K562 (cell line): ENCODE data around the gene SCTR. TPM values are rescaled to one million over a fixed set of nuclear protein-coding genes. Genes with fewer than 3 reads are reported as not detected.

Source experiments
- FOS ChIP-seq: IDR thresholded peaks from 3 replicates; pipeline ENCODE4 v1.6.1; 2011; ENCODE audit not compliant: insufficient read length; ENCODE audit errors: extremely low read depth
- NFYB ChIP-seq: IDR thresholded peaks from 2 replicates; pipeline ENCODE4 v1.6.1; 2011; ENCODE audit warnings: mild to moderate bottlenecking, moderate library complexity; ENCODE audit not compliant: insufficient read length; ENCODE audit errors: extremely low read depth
- RAD51 ChIP-seq: fragments of 450-650 bp; IDR thresholded peaks from 2 replicates; pipeline ENCODE4 v1.7.1; 2016; ENCODE audit warnings: low read depth, mild to moderate bottlenecking, borderline replicate concordance
- USF2 ChIP-seq: sonication (generic); formaldehyde crosslinking; IDR thresholded peaks from 2 replicates; pipeline ENCODE4 v1.5.0; 2020; ENCODE audit warnings: missing genetic modification reagents
- polyA plus RNA-seq, 8 experiments: library from polyadenylated mRNA; depleted of rRNA in 4 of 8; stranded (reverse) in 5 of 8; unstranded in 3 of 8; fragments of >200 nt; fragmentation: Nextera tagmentation in 2 of 8; fragmentation: Illumina TruSeq in 1 of 8; extraction: Ambion mirVana in 2 of 8; extraction: Trizol in 1 of 8; gene quantifications; 2 replicates each; pipeline versions ENCODE4 v1.2.1 to v1.2.3, GENCODE V29; 2011 to 2014; ENCODE audit warnings: inconsistent platforms in 1 of 8, missing spikeins in 1 of 8
- total RNA-seq, 7 experiments: library from RNA; depleted of rRNA in 6 of 7; stranded (reverse); fragments of >200 nt in 6 of 7; fragmentation: Illumina TruSeq in 2 of 7; extraction: Trizol in 2 of 7; gene quantifications; 2 replicates each; pipeline versions ENCODE4 v1.2.1 to v1.2.3, GENCODE V29; 2011 to 2021; ENCODE audit warnings: low replicate concordance in 1 of 7
- TF ChIP-seq, protein P1 (sequence below): fragments of 450-650 bp; IDR thresholded peaks from 2 replicates; pipeline ENCODE4 v1.6.1; 2016; ENCODE audit warnings: mild to moderate bottlenecking, moderate library complexity

Gene SCTR
- total and polyA plus RNA-seq, 9 of the 15 experiments (the other 6 are each of a cell fraction or from before 2014, with no cell fraction given): not detected

DNA sequence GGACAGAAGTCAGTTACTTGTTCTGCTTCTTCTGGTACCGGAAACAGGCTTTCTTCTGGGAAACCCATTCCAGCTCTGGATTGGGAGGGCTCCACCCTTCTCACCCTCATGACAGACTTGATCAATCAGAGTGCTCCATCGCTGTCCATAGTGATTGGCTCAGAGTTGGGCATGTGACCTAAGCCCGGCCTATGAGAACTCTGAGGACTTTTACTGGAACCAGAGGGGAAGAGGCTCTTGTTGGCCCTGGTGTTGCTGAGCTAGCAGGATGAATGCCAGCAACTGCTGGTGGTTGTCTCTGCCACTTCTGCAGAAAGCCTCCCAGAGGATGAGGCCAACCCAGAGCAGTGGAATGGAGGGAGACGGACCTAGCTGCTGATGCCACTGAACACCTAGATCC lies 59.3 kb downstream of the SCTR start (continued):
- TF ChIP-seq, protein P1, sequence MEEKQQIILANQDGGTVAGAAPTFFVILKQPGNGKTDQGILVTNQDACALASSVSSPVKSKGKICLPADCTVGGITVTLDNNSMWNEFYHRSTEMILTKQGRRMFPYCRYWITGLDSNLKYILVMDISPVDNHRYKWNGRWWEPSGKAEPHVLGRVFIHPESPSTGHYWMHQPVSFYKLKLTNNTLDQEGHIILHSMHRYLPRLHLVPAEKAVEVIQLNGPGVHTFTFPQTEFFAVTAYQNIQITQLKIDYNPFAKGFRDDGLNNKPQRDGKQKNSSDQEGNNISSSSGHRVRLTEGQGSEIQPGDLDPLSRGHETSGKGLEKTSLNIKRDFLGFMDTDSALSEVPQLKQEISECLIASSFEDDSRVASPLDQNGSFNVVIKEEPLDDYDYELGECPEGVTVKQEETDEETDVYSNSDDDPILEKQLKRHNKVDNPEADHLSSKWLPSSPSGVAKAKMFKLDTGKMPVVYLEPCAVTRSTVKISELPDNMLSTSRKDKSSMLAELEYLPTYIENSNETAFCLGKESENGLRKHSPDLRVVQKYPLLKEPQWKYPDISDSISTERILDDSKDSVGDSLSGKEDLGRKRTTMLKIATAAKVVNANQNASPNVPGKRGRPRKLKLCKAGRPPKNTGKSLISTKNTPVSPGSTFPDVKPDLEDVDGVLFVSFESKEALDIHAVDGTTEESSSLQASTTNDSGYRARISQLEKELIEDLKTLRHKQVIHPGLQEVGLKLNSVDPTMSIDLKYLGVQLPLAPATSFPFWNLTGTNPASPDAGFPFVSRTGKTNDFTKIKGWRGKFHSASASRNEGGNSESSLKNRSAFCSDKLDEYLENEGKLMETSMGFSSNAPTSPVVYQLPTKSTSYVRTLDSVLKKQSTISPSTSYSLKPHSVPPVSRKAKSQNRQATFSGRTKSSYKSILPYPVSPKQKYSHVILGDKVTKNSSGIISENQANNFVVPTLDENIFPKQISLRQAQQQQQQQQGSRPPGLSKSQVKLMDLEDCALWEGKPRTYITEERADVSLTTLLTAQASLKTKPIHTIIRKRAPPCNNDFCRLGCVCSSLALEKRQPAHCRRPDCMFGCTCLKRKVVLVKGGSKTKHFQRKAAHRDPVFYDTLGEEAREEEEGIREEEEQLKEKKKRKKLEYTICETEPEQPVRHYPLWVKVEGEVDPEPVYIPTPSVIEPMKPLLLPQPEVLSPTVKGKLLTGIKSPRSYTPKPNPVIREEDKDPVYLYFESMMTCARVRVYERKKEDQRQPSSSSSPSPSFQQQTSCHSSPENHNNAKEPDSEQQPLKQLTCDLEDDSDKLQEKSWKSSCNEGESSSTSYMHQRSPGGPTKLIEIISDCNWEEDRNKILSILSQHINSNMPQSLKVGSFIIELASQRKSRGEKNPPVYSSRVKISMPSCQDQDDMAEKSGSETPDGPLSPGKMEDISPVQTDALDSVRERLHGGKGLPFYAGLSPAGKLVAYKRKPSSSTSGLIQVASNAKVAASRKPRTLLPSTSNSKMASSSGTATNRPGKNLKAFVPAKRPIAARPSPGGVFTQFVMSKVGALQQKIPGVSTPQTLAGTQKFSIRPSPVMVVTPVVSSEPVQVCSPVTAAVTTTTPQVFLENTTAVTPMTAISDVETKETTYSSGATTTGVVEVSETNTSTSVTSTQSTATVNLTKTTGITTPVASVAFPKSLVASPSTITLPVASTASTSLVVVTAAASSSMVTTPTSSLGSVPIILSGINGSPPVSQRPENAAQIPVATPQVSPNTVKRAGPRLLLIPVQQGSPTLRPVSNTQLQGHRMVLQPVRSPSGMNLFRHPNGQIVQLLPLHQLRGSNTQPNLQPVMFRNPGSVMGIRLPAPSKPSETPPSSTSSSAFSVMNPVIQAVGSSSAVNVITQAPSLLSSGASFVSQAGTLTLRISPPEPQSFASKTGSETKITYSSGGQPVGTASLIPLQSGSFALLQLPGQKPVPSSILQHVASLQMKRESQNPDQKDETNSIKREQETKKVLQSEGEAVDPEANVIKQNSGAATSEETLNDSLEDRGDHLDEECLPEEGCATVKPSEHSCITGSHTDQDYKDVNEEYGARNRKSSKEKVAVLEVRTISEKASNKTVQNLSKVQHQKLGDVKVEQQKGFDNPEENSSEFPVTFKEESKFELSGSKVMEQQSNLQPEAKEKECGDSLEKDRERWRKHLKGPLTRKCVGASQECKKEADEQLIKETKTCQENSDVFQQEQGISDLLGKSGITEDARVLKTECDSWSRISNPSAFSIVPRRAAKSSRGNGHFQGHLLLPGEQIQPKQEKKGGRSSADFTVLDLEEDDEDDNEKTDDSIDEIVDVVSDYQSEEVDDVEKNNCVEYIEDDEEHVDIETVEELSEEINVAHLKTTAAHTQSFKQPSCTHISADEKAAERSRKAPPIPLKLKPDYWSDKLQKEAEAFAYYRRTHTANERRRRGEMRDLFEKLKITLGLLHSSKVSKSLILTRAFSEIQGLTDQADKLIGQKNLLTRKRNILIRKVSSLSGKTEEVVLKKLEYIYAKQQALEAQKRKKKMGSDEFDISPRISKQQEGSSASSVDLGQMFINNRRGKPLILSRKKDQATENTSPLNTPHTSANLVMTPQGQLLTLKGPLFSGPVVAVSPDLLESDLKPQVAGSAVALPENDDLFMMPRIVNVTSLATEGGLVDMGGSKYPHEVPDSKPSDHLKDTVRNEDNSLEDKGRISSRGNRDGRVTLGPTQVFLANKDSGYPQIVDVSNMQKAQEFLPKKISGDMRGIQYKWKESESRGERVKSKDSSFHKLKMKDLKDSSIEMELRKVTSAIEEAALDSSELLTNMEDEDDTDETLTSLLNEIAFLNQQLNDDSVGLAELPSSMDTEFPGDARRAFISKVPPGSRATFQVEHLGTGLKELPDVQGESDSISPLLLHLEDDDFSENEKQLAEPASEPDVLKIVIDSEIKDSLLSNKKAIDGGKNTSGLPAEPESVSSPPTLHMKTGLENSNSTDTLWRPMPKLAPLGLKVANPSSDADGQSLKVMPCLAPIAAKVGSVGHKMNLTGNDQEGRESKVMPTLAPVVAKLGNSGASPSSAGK: no peak
- TF ChIP-seq USF2 (CRISPR knock-in tag): peak; percentile 94
- peak; percentile 73 for TF ChIP-seq NFYB
- peak; percentile 29 for TF ChIP-seq FOS
- peak; percentile 82 for TF ChIP-seq RAD51
